Left hindlimb (tissue), 1 donor: ENCODE data around the gene TIAM1.

Experiments used
- DNase-seq: peaks from one replicate; pipeline ENCODE4 v3.0.0-alpha.2; 2018

Gene TIAM1

GRCh38 chr21:31194510-31195293 is 149.4 kb downstream of the TIAM1 start:
- no peak for DNase-seq

GRCh38 chr21:31193761-31194160 is 150.3 kb downstream of the TIAM1 start:
- no peak for DNase-seq

GRCh38 chr21:31191553-31191952 is 152.5 kb downstream of the TIAM1 start:
- no peak for DNase-seq

- DNase-seq: no peak
Observed at GRCh38 chr21:31190516-31190915, 153.5 kb downstream of the TIAM1 start.

- no peak for DNase-seq
Observed at GRCh38 chr21:31187499-31187898, 156.6 kb downstream of the TIAM1 start.

- no peak for DNase-seq
Observed at GRCh38 chr21:31186916-31187315, 157.1 kb downstream of the TIAM1 start.

GRCh38 chr21:31185663-31186062 is 158.4 kb downstream of the TIAM1 start:
- DNase-seq: no peak

GRCh38 chr21:31184876-31185275 is 159.2 kb downstream of the TIAM1 start:
- no peak for DNase-seq

GRCh38 chr21:31184459-31184858 is 159.6 kb downstream of the TIAM1 start:
- no peak for DNase-seq

GRCh38 chr21:31182231-31183140 is 161.6 kb downstream of the TIAM1 start:
- no peak for DNase-seq

GRCh38 chr21:31181082-31181750 is 162.8 kb downstream of the TIAM1 start:
- no peak for DNase-seq

GRCh38 chr21:31180256-31181081 is 163.6 kb downstream of the TIAM1 start:
- DNase-seq: no peak

- no peak for DNase-seq
Observed at GRCh38 chr21:31176725-31177124, 167.3 kb downstream of the TIAM1 start.

GRCh38 chr21:31176080-31176551 is 167.9 kb downstream of the TIAM1 start:
- DNase-seq: no peak

GRCh38 chr21:31173881-31174555 is 170.0 kb downstream of the TIAM1 start:
- no peak for DNase-seq

GRCh38 chr21:31172328-31172727 is 171.7 kb downstream of the TIAM1 start:
- DNase-seq: no peak

- DNase-seq: no peak
Observed at GRCh38 chr21:31164713-31165694, 179.1 kb downstream of the TIAM1 start.

- no peak for DNase-seq
Observed at GRCh38 chr21:31162827-31163226, 181.2 kb downstream of the TIAM1 start.

GRCh38 chr21:31162079-31162699 is 181.9 kb downstream of the TIAM1 start:
- no peak for DNase-seq

GRCh38 chr21:31161157-31161556 is 182.9 kb downstream of the TIAM1 start:
- no peak for DNase-seq
